ENCODE data around the gene PLB1.

The PLB1 gene

GRCh38 chr2:28589746-28590463 lies 94.0 kb downstream of the PLB1 start:
- no peak for DNase-seq (ENCODE audit: low read depth, low spot score)

- no peak for DNase-seq (ENCODE audit: low read depth, low spot score)
These were observed 94.8 kb downstream of the PLB1 start for GRCh38 chr2:28590496-28591301.

- DNase-seq (ENCODE audit: low read depth, low spot score) = no peak
These were observed 96.0 kb downstream of the PLB1 start for GRCh38 chr2:28591711-28592335.

GRCh38 chr2:28592481-28592880 lies 96.6 kb downstream of the PLB1 start:
- no peak for DNase-seq (ENCODE audit: low read depth, low spot score)

GRCh38 chr2:28593160-28593755 lies 97.4 kb downstream of the PLB1 start:
- no peak for DNase-seq (ENCODE audit: low read depth, low spot score)

GRCh38 chr2:28594000-28594331 lies 98.1 kb downstream of the PLB1 start:
- no peak for DNase-seq (ENCODE audit: low read depth, low spot score)

- DNase-seq (ENCODE audit: low read depth, low spot score) = peak; percentile 65
These were observed 98.7 kb downstream of the PLB1 start for GRCh38 chr2:28594332-28595108.

GRCh38 chr2:28595323-28595722 lies 99.5 kb downstream of the PLB1 start:
- no peak for DNase-seq (ENCODE audit: low read depth, low spot score)

- DNase-seq (ENCODE audit: low read depth, low spot score) = no peak
These were observed 102.6 kb downstream of the PLB1 start for GRCh38 chr2:28598484-28598883.

GRCh38 chr2:28600181-28600580 lies 104.3 kb downstream of the PLB1 start:
- DNase-seq (ENCODE audit: low read depth, low spot score) = no peak

- DNase-seq (ENCODE audit: low read depth, low spot score) = no peak
These were observed 105.8 kb downstream of the PLB1 start for GRCh38 chr2:28601616-28602015.

GRCh38 chr2:28602136-28602660 lies 106.3 kb downstream of the PLB1 start:
- DNase-seq (ENCODE audit: low read depth, low spot score) = no peak

GRCh38 chr2:28602751-28603639 lies 107.1 kb downstream of the PLB1 start:
- DNase-seq (ENCODE audit: low read depth, low spot score) = no peak

GRCh38 chr2:28603821-28604220 lies 108.0 kb downstream of the PLB1 start:
- DNase-seq (ENCODE audit: low read depth, low spot score) = no peak

- DNase-seq (ENCODE audit: low read depth, low spot score) = no peak
These were observed 108.5 kb downstream of the PLB1 start for GRCh38 chr2:28604284-28604843.

GRCh38 chr2:28606986-28607441 lies 111.2 kb downstream of the PLB1 start:
- DNase-seq (ENCODE audit: low read depth, low spot score) = no peak

- no peak for DNase-seq (ENCODE audit: low read depth, low spot score)
These were observed 112.1 kb downstream of the PLB1 start for GRCh38 chr2:28607730-28608499.

GRCh38 chr2:28608500-28609424 lies 112.9 kb downstream of the PLB1 start:
- DNase-seq (ENCODE audit: low read depth, low spot score) = no peak

All from smooth muscle cell of the brain vasculature (primary cell).